ENCODE measurements around the gene CACNA1B.

DNA sequence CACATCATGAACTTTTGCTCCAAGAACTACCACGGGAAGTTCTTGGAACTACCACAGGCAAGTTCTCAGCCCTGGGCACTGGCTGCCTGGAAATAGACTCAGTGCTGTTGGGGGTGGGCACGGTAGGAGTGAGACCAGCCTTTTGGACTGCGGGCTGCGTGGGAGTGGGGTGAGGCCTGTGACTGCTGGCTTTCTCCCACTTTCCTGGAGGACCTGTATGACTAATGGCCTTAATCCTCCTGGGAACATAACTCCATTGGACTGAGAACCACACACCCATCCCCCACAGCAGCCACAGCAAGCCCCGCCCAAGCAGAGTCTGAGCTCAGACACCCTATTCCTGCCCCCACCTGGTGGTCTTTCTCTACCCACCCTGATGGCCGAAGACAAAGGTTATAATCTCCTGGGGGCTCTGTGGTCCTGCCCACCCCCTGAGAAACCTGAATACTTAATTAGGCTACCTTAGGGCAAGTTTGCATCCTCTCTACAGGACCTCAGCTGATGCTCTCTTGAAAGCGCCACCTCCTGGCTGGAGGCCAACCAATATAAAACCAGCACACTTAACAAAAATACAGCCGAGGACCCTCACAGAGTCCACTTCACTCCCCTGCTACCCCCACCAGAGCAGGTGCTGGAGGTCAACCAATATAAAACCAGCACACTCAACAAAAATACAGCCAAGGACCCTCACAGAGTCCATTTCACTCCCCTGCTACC is 112.6 kb downstream of the CACNA1B start:
- no peak for TF ChIP-seq EZH2phosphoT487 (IDR thresholded peaks at IDR 0.05; ENCODE audit: borderline replicate concordance, low read depth)
- TF ChIP-seq, protein P1, sequence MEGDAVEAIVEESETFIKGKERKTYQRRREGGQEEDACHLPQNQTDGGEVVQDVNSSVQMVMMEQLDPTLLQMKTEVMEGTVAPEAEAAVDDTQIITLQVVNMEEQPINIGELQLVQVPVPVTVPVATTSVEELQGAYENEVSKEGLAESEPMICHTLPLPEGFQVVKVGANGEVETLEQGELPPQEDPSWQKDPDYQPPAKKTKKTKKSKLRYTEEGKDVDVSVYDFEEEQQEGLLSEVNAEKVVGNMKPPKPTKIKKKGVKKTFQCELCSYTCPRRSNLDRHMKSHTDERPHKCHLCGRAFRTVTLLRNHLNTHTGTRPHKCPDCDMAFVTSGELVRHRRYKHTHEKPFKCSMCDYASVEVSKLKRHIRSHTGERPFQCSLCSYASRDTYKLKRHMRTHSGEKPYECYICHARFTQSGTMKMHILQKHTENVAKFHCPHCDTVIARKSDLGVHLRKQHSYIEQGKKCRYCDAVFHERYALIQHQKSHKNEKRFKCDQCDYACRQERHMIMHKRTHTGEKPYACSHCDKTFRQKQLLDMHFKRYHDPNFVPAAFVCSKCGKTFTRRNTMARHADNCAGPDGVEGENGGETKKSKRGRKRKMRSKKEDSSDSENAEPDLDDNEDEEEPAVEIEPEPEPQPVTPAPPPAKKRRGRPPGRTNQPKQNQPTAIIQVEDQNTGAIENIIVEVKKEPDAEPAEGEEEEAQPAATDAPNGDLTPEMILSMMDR (IDR thresholded peaks at IDR 0.05): no peak
- no peak for TF ChIP-seq EP300 (IDR thresholded peaks at IDR 0.05; ENCODE audit: borderline replicate concordance in 1 of 2, low read depth in 1 of 2, low read length in 1 of 2)
- no peak for TF ChIP-seq RFX5 (IDR thresholded peaks at IDR 0.05; ENCODE audit: low read length)
- no peak for TF ChIP-seq JUND (IDR thresholded peaks at IDR 0.05)
- TF ChIP-seq, protein P2, sequence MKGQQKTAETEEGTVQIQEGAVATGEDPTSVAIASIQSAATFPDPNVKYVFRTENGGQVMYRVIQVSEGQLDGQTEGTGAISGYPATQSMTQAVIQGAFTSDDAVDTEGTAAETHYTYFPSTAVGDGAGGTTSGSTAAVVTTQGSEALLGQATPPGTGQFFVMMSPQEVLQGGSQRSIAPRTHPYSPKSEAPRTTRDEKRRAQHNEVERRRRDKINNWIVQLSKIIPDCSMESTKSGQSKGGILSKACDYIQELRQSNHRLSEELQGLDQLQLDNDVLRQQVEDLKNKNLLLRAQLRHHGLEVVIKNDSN (IDR thresholded peaks at IDR 0.05; ENCODE audit: borderline replicate concordance, low read depth): no peak
- no peak for TF ChIP-seq POLR2AphosphoS5 (IDR thresholded peaks at IDR 0.05; ENCODE audit: low read depth, low read length)
- TF ChIP-seq RAD21 (IDR thresholded peaks at IDR 0.05; ENCODE audit: low read length): no peak
- TF ChIP-seq, protein P3, sequence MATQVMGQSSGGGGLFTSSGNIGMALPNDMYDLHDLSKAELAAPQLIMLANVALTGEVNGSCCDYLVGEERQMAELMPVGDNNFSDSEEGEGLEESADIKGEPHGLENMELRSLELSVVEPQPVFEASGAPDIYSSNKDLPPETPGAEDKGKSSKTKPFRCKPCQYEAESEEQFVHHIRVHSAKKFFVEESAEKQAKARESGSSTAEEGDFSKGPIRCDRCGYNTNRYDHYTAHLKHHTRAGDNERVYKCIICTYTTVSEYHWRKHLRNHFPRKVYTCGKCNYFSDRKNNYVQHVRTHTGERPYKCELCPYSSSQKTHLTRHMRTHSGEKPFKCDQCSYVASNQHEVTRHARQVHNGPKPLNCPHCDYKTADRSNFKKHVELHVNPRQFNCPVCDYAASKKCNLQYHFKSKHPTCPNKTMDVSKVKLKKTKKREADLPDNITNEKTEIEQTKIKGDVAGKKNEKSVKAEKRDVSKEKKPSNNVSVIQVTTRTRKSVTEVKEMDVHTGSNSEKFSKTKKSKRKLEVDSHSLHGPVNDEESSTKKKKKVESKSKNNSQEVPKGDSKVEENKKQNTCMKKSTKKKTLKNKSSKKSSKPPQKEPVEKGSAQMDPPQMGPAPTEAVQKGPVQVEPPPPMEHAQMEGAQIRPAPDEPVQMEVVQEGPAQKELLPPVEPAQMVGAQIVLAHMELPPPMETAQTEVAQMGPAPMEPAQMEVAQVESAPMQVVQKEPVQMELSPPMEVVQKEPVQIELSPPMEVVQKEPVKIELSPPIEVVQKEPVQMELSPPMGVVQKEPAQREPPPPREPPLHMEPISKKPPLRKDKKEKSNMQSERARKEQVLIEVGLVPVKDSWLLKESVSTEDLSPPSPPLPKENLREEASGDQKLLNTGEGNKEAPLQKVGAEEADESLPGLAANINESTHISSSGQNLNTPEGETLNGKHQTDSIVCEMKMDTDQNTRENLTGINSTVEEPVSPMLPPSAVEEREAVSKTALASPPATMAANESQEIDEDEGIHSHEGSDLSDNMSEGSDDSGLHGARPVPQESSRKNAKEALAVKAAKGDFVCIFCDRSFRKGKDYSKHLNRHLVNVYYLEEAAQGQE (IDR thresholded peaks at IDR 0.05; ENCODE audit: low read depth, low read length): no peak
- TF ChIP-seq, protein P4, sequence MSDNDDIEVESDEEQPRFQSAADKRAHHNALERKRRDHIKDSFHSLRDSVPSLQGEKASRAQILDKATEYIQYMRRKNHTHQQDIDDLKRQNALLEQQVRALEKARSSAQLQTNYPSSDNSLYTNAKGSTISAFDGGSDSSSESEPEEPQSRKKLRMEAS (IDR thresholded peaks at IDR 0.05; ENCODE audit: low read depth): no peak
- TF ChIP-seq CHD2 (IDR thresholded peaks at IDR 0.05; ENCODE audit: low read length, partially characterized antibody): no peak
- no peak for TF ChIP-seq FOXM1 (IDR thresholded peaks at IDR 0.05; ENCODE audit: low read depth)

Measured in SK-N-SH (cell line).